H1 (cell line): Measurements from ENCODE around the gene ZNF592. TPM values are rescaled to one million over a fixed set of nuclear protein-coding genes. Genes with fewer than 3 reads are reported as not detected.

Experiments used
- ASH2L ChIP-seq: fragments of 200-600, 300-600 bp; sonication (generic); IDR thresholded peaks from one replicate; pipeline ENCODE4 v1.7.1; 2017; ENCODE audit warnings: low read length
- BACH1 ChIP-seq: IDR thresholded peaks from 2 replicates; pipeline ENCODE4 v1.6.1; 2012; ENCODE audit warnings: low read length, improper control_type of control experiment
- BRCA1 ChIP-seq: IDR thresholded peaks from 2 replicates; pipeline ENCODE4 v1.6.1; 2012; ENCODE audit warnings: low read depth, low read length, improper control_type of control experiment
- NANOG ChIP-seq: IDR thresholded peaks from 2 replicates; pipeline ENCODE4 v1.6.1; 2011; ENCODE audit warnings: low read length, low read depth, mild to moderate bottlenecking, inconsistent platforms; ENCODE audit not compliant: insufficient read depth, poor library complexity, severe bottlenecking
- RBBP5 ChIP-seq: IDR thresholded peaks from 2 replicates; pipeline ENCODE4 v1.7.1; 2012; ENCODE audit warnings: low read depth, mild to moderate bottlenecking, inconsistent platforms, low read length, moderate library complexity, borderline replicate concordance
- RNF2 ChIP-seq: fragments of 200-900, 300-1000 bp; sonication (generic); IDR thresholded peaks from 2 replicates; pipeline ENCODE4 v1.7.1; 2016; ENCODE audit warnings: borderline replicate concordance, low read depth, mild to moderate bottlenecking, antibody characterized with exemption, low read length; ENCODE audit not compliant: poor library complexity, severe bottlenecking; ENCODE audit errors: missing control alignments
- SIRT6 ChIP-seq: IDR thresholded peaks from one replicate; pipeline ENCODE4 v1.7.1; 2012; ENCODE audit warnings: low read length, inconsistent platforms
- SIX5 ChIP-seq: IDR thresholded peaks from 2 replicates; pipeline ENCODE4 v1.6.1; 2011; ENCODE audit warnings: mild to moderate bottlenecking, low read depth, low read length
- SP1 ChIP-seq: IDR thresholded peaks from 2 replicates; pipeline ENCODE4 v1.6.1; 2011; ENCODE audit warnings: low read depth, low read length
- SP2 ChIP-seq: IDR thresholded peaks from 2 replicates; pipeline ENCODE4 v1.6.1; 2012; ENCODE audit warnings: mild to moderate bottlenecking, low read length, inconsistent platforms
- SP4 ChIP-seq: IDR thresholded peaks from 2 replicates; pipeline ENCODE4 v1.6.1; 2012; ENCODE audit warnings: low read length, inconsistent platforms
- TCF12 ChIP-seq: IDR thresholded peaks from 2 replicates; pipeline ENCODE4 v1.6.1; 2011; ENCODE audit warnings: low read depth, mild to moderate bottlenecking, low read length
- TEAD4 ChIP-seq: IDR thresholded peaks from 2 replicates; pipeline ENCODE4 v1.6.1; 2012; ENCODE audit warnings: low read depth, low read length, inconsistent platforms, mixed read lengths
- YY1 ChIP-seq: IDR thresholded peaks from 2 replicates; pipeline ENCODE4 v1.6.1; 2011; ENCODE audit warnings: low read depth, mild to moderate bottlenecking, low read length
- ZNF274 ChIP-seq: IDR thresholded peaks from 2 replicates; pipeline ENCODE4 v1.7.0; 2012; ENCODE audit warnings: low read length, borderline replicate concordance; ENCODE audit errors: extremely low read depth
- polyA plus RNA-seq, 7 experiments: library from polyadenylated mRNA; depleted of rRNA in 3 of 7; stranded (reverse) in 5 of 7; unstranded in 2 of 7; fragments of >200 nt in 5 of 7; fragments of 200-250 nt in 2 of 7; gene quantifications; 1 replicate in 5 of 7; 2 replicates in 1 of 7; 4 replicates in 1 of 7; pipeline versions ENCODE4 v1.2.1 to v1.2.3, GENCODE V29; 2011 to 2013; ENCODE audit warnings: missing spikeins in 2 of 7, mixed read lengths in 2 of 7
- total RNA-seq: library from RNA; stranded (reverse); fragmentation: NEBNext Ultra II Directional; extraction: Animal tissue kit (Norgen Biotek cat#: 25700); gene quantifications from 2 replicates; pipeline ENCODE4 v1.2.1, GENCODE V29; 2021
- TF ChIP-seq, protein P1 (sequence below), 3 experiments: IDR thresholded peaks; 1 replicate in 2 of 3; 2 replicates in 1 of 3; pipeline versions ENCODE4 v1.5.1 to v1.6.1; 2011; ENCODE audit warnings: low read length in 3 of 3, mild to moderate bottlenecking in 3 of 3, inconsistent platforms in 2 of 3, low read depth in 1 of 3, moderate library complexity in 1 of 3; ENCODE audit not compliant: insufficient read depth in 1 of 3; ENCODE audit errors: control extremely low read depth in 1 of 3
- TF ChIP-seq, protein P2 (sequence below): IDR thresholded peaks from 2 replicates; pipeline ENCODE4 v1.6.1; 2012; ENCODE audit warnings: inconsistent platforms

The ZNF592 gene
- total and polyA plus RNA-seq, 2 of the 8 experiments (the other 6 are each of a cell fraction or from before 2014, with no cell fraction given), result 14.2 to 33.0 TPM

DNA sequence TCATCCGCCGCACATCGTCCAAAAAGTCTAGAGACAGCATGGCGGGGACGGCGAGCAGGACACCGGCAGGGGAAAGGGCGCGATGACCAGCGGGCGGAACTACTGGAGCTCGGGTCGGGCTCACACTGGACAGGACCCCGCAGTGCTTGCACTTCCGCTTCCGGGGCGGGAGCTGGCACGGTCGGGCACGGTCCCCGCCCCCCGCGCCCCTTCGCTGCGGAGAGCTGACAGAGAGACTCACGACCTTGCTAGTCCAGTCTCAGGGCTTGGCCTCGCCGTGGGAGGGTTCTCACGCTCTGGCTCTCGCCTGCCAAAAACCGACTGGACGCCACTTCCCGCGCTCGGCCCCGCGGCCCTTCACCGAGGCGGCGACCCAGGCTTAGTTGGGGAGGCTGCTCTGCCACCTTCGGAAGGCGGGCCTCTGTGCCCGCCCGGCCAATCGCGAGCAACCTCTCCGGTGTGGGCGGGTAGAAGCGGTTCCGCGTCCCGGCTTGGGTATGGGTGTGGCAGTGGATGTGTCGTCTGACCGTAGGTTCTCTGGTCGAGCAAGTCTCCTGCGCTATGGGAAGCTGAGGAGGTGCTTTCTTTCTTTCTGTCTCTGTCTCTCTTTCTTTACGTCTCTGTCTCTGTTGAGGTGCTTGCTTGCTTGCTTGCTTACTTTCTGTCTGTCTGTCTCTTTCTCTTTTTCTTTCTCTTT is 32.2 kb upstream of the ZNF592 start, which contains the start of gene SEC11A (continued):
- TF ChIP-seq SIRT6 (no peak), SP1 (no peak), ASH2L (no peak), RNF2 (no peak), SP2 (peak; percentile 7; the same call in 1 of the 2 replicates), NANOG (no peak), YY1 (peak; percentile 76; the same call in 1 of the 2 replicates), ZNF274 (no peak), RBBP5 (peak; percentile 95), BACH1 (no peak), BRCA1 (no peak), SIX5 (no peak; the same call in 1 of the 2 replicates), TEAD4 (no peak), SP4 (0 out of 2 replicates have a peak, but pooled peaks have one; percentile 17), TCF12 (no peak)
- TF ChIP-seq, protein P1, sequence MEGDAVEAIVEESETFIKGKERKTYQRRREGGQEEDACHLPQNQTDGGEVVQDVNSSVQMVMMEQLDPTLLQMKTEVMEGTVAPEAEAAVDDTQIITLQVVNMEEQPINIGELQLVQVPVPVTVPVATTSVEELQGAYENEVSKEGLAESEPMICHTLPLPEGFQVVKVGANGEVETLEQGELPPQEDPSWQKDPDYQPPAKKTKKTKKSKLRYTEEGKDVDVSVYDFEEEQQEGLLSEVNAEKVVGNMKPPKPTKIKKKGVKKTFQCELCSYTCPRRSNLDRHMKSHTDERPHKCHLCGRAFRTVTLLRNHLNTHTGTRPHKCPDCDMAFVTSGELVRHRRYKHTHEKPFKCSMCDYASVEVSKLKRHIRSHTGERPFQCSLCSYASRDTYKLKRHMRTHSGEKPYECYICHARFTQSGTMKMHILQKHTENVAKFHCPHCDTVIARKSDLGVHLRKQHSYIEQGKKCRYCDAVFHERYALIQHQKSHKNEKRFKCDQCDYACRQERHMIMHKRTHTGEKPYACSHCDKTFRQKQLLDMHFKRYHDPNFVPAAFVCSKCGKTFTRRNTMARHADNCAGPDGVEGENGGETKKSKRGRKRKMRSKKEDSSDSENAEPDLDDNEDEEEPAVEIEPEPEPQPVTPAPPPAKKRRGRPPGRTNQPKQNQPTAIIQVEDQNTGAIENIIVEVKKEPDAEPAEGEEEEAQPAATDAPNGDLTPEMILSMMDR (IDR thresholded peaks at IDR 0.05; ENCODE audit: control extremely low read depth in 1 of 3, insufficient read depth in 1 of 3, low read depth in 1 of 3, low read length in 3 of 3), result no peak
- TF ChIP-seq, protein P2, sequence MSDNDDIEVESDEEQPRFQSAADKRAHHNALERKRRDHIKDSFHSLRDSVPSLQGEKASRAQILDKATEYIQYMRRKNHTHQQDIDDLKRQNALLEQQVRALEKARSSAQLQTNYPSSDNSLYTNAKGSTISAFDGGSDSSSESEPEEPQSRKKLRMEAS, result peak; percentile 85
